DND-41 (cell line): ENCODE results near the gene ARHGAP26.

Experiments used
- ATAC-seq: fragments of 200-7000 bp; cut with Tn5 transposase; 3 replicates; pipeline ENCODE4 v1.9.1; 2021; ENCODE audit warnings: low read depth; ENCODE audit not compliant: insufficient read depth
- DNase-seq: peaks from one replicate; pipeline ENCODE4 v3.0.0-alpha.2; 2020
- H2AFZ ChIP-seq: 2 replicates; pipeline ENCODE4 v1.6.0; 2012; ENCODE audit warnings: low read depth, low read length
- H3K27ac ChIP-seq: 2 replicates; pipeline ENCODE4 v1.5.1; 2012; ENCODE audit warnings: low read length, inconsistent platforms
- H3K27me3 ChIP-seq: fragments of 200-600 bp; sonication (generic); 2 replicates; pipeline ENCODE4 v1.6.0; 2012; ENCODE audit warnings: low read length, mild to moderate bottlenecking, inconsistent platforms; ENCODE audit not compliant: insufficient read depth, poor library complexity
- H3K36me3 ChIP-seq: 2 replicates; pipeline ENCODE4 v1.5.1; 2012; ENCODE audit warnings: low read length, inconsistent platforms; ENCODE audit not compliant: insufficient read depth
- H3K4me1 ChIP-seq: 2 replicates; pipeline ENCODE4 v1.5.1; 2012; ENCODE audit warnings: mild to moderate bottlenecking, low read length; ENCODE audit not compliant: insufficient read depth
- H3K4me2 ChIP-seq: 2 replicates; pipeline ENCODE4 v1.6.0; 2012; ENCODE audit warnings: mild to moderate bottlenecking, moderate library complexity, low read length, inconsistent platforms; ENCODE audit not compliant: insufficient read depth
- H3K4me3 ChIP-seq, 2 experiments: fragments of 200-600 bp in 1 of 2; shearing (Covaris generic) in 1 of 2; 2 replicates each; pipeline ENCODE4 v1.5.1; 2012 to 2016; ENCODE audit warnings: inconsistent platforms in 2 of 2, low read length in 2 of 2, mild to moderate bottlenecking in 2 of 2, low read depth in 1 of 2, moderate library complexity in 1 of 2
- H3K79me2 ChIP-seq: 2 replicates; pipeline ENCODE4 v1.6.0; 2012; ENCODE audit warnings: low read length, inconsistent platforms; ENCODE audit not compliant: insufficient read depth
- H3K9ac ChIP-seq: 2 replicates; pipeline ENCODE4 v1.6.0; 2012; ENCODE audit warnings: low read depth, mild to moderate bottlenecking, inconsistent platforms, low read length, moderate library complexity
- H3K9me3 ChIP-seq: 2 replicates; pipeline ENCODE4 v1.5.1; 2012; ENCODE audit warnings: low read length, moderate library complexity, mild to moderate bottlenecking, inconsistent platforms; ENCODE audit not compliant: insufficient read depth, severe bottlenecking
- H4K20me1 ChIP-seq: 2 replicates; pipeline ENCODE4 v1.6.0; 2012; ENCODE audit warnings: low read length; ENCODE audit not compliant: insufficient read depth
- CTCF ChIP-seq: IDR thresholded peaks from 2 replicates; pipeline ENCODE4 v1.5.1; 2012; ENCODE audit warnings: borderline replicate concordance, low read length, moderate library complexity, mild to moderate bottlenecking; ENCODE audit not compliant: poor library complexity, severe bottlenecking; ENCODE audit errors: extremely low read depth
- EZH2 ChIP-seq: IDR thresholded peaks from 3 replicates; pipeline ENCODE4 v1.6.1; 2012; ENCODE audit warnings: borderline replicate concordance, low read depth, mild to moderate bottlenecking, moderate library complexity, low read length, inconsistent platforms; ENCODE audit not compliant: severe bottlenecking

ARHGAP26 gene

DNA sequence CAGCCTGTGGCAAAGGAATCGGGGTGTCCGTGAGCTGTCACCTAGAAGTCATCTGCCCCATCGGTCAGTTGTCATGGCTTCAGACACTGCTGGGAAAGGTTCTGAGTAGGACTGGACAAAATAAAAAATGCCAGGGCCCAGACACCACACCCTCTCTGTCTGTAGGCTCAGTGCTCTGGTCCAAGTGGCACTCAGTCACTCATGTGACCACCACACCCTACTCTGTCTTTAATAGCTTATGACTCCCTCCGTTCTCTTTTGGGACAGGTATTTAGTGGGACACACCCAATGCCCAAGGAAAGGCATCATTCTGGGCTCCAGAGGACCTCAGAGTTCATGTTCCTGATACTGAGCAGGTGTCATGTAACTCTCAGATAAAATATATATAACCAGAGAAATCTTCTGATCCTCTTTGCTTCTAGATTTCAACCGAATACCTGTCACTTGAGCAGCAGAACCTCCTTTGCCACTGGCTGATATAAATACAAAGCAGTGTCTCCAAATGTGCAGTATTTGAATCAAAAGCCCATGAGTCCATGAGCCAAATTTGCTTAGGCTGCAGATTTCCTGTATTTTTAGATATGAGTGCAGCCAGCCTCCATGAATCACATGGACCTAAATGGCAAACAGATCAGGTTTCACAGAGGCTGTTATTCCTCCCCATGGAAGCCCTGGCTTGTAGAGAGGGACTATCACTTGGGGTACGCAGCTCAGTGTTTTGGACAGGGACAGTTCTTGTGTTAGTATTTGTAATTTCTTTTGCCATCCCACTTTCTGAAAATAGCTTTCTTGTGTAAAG, 272.0 kb downstream of the ARHGAP26 start:
- no peak overlapping the region for H3K4me2 ChIP-seq
- H3K27ac ChIP-seq = 0 out of 2 replicates have a peak overlapping the region, but pooled peaks have one; percentile 8
- no peaks in the 10 kb centered on the region for H4K20me1 ChIP-seq
- no peaks in the 10 kb centered on the region for H3K9me3 ChIP-seq
- H3K9ac ChIP-seq = no peak overlapping the region
- no peaks in the 10 kb centered on the region for H3K27me3 ChIP-seq
- peaks cover 11% of the 10 kb centered on the region; the same call in 1 of the 2 replicates for H3K36me3 ChIP-seq
- DNase-seq (no peak), ATAC-seq (no peak)
- no peak overlapping the region for H3K4me3 ChIP-seq
- no peaks in the 10 kb centered on the region for H3K79me2 ChIP-seq
- no peak overlapping the region for H2AFZ ChIP-seq
- no peak for TF ChIP-seq EZH2
- TF ChIP-seq CTCF = no peak
- H3K4me1 ChIP-seq = no peaks in the 10 kb centered on the region

GRCh38 chr5:143044265-143044664, 274.1 kb downstream of the ARHGAP26 start:
- Histone ChIP-seq H3K36me3 (peaks cover 11% of the 10 kb centered on the region; the same call in 1 of the 2 replicates), H3K4me3 (no peak overlapping the region), H3K4me1 (no peaks in the 10 kb centered on the region), H3K9ac (no peak overlapping the region), H3K4me2 (no peak overlapping the region), H3K79me2 (no peaks in the 10 kb centered on the region), H2AFZ (no peak overlapping the region), H3K27me3 (no peaks in the 10 kb centered on the region), H3K9me3 (no peaks in the 10 kb centered on the region), H3K27ac (no peak overlapping the region), H4K20me1 (no peaks in the 10 kb centered on the region)
- TF ChIP-seq CTCF = no peak
- no peak for TF ChIP-seq EZH2
- ATAC-seq (no peak), DNase-seq (no peak)

DNA sequence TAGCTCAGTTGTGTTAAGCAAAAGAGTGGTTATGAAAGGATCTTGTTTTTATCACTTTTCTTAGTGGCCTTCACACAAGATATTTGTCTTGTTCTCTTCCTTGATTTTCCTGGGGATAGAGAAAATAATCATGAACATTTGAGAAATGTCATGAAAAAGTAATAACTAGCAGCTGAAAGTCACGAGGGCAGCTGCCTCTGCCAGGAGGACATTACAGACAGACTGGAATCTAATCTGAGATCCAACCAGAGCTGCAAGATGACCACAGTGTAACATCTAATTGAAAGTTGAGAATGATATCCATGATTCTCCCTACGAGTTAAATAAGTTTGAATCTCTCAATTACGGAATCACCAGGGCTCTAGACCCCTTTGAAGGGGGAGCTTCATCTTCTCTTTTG, 274.9 kb downstream of the ARHGAP26 start:
- no peak for TF ChIP-seq EZH2
- H2AFZ ChIP-seq = no peak overlapping the region
- H3K36me3 ChIP-seq = peaks cover 11% of the 10 kb centered on the region; the same call in 1 of the 2 replicates
- ATAC-seq = no peak
- H3K27me3 ChIP-seq = no peaks in the 10 kb centered on the region
- DNase-seq = no peak
- H3K4me2 ChIP-seq = no peak overlapping the region
- H3K27ac ChIP-seq = no peak overlapping the region
- H4K20me1 ChIP-seq = no peaks in the 10 kb centered on the region
- no peaks in the 10 kb centered on the region for H3K79me2 ChIP-seq
- H3K4me1 ChIP-seq = no peaks in the 10 kb centered on the region
- no peaks in the 10 kb centered on the region for H3K9me3 ChIP-seq
- no peak overlapping the region for H3K9ac ChIP-seq
- no peak overlapping the region for H3K4me3 ChIP-seq

DNA sequence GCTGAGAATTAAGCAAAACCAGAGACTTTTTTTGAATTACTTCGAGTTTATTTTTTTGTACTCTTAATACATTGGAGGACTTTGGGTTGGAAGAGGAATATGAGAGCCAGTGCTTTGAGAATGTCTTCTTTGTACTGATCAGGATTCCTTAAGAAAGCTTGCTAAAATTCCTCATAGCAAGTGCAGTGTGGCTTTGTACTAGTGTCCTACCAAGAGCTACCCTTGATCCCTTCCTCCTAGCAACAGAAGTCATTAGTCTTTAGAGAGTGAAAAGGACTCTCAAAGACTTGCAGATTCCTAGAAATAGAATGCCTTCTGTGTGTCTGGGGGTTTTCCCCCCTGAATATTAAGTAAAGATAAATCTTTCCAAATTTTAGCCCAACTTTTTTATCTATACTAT, 276.1 kb downstream of the ARHGAP26 start:
- no peaks in the 10 kb centered on the region for H4K20me1 ChIP-seq
- H3K27ac ChIP-seq = no peak overlapping the region
- peaks cover 11% of the 10 kb centered on the region; the same call in 1 of the 2 replicates for H3K36me3 ChIP-seq
- no peak overlapping the region for H3K4me3 ChIP-seq
- no peaks in the 10 kb centered on the region for H3K4me1 ChIP-seq
- DNase-seq = no peak
- H3K27me3 ChIP-seq = no peaks in the 10 kb centered on the region
- TF ChIP-seq EZH2 (no peak), CTCF (no peak)
- no peaks in the 10 kb centered on the region for H3K9me3 ChIP-seq
- no peak overlapping the region for H3K4me2 ChIP-seq
- H3K9ac ChIP-seq = no peak overlapping the region
- H3K79me2 ChIP-seq = no peaks in the 10 kb centered on the region
- H2AFZ ChIP-seq = no peak overlapping the region
- no peak for ATAC-seq
